ENCODE data around the gene TAPBPL.
"Not testable (repeated sequence)": the region's sequence is repeated elsewhere in the genome, so short reads cannot be mapped to it uniquely, and the experiment has no call there.

Gene TAPBPL

GRCh38 chr12:6451348-6452244, at the start of gene TAPBPL:
TSS of gene TAPBPL (plus strand) at chr12:6452042. CDS start at chr12:6452249, 207 bp downstream.
- DNase-seq: peak; percentile 94

- DNase-seq: no peak
Measured at GRCh38 chr12:6404390-6404789, 47.5 kb upstream of the TAPBPL start.

GRCh38 chr12:6405963-6406362, 45.9 kb upstream of the TAPBPL start:
- no peak for DNase-seq

GRCh38 chr12:6407236-6407954, 44.4 kb upstream of the TAPBPL start:
- DNase-seq: no peak

GRCh38 chr12:6416596-6416995, 35.2 kb upstream of the TAPBPL start:
- DNase-seq: no peak

GRCh38 chr12:6418796-6419195, 33.0 kb upstream of the TAPBPL start:
- no peak for DNase-seq

DNA sequence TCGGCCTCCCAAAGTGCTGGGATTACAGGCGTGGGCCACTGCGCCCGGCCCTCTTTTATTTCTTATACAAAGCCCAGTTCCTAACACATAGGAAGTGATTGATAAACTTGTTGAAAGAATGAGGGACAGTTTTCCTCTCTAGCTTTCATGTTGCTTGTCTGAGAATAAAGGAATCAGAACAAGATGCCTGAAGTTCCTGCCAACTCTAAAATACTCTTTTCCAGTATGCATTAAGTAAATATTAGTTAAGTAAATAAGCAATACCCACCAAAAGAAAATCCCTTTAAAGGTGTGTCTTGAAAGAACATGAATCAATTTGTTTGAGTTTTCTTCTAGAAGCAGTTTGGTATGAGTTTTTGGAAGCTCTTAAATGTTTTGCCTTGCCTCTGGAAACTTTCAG, 31.5 kb upstream of the TAPBPL start:
- no peak for DNase-seq

DNA sequence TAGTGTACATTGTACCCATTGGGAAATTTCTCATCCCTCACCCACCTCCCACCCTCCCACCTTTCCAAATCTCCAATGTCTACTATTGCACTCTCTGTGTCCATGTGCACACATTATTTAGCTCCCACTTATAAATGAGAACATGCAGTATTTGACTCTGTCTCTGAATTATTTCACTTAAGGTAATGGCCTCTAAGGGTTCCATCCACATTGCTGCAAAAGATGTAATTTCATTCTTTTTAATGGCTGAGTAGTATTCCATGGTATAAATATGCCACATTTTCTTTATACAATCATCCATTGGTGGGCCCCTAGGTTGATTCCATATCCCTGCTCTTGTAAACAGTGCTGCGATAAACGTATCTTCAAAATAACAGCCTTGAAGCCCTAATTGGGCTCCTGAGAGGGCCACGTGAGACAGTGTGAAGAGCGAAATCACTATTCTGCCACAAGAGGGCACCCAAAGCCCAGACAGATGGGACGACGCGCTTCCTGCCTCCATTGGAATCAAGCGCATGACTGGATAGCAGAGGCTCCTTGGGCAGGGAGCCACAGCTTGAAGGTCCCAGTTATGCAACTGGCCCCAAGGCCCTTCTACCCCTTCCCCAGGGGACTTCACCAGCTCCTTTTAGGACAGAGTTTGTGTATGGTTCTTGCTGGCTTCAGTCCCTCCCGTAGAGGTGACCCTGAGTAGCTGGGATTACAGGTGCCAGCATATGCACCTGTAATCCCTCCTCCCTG, 28.4 kb upstream of the TAPBPL start:
- peak; percentile 84 for DNase-seq

GRCh38 chr12:6424008-6424347, 27.9 kb upstream of the TAPBPL start:
- DNase-seq: no peak

DNA sequence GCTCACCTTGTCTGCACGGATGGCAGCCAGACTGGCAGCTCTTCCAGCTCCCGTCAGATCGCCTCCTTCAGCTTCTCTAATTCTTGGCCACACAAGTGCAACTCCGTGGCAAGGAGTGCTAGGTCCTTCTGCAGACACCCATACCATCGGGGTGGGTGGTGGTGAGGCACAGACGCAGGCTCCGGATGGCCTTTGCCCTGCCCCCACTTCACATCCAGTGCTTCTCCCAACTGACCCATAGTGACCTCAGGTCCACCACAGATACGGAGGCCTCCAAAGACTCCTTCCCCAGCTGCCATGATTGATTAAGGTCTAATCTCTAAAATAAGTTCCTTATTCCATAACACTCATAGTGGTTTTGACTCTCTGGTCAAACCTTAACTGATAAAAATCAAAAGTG, 27.0 kb upstream of the TAPBPL start:
- no peak for DNase-seq

- DNase-seq: no peak
Measured at GRCh38 chr12:6425590-6426531, 26.0 kb upstream of the TAPBPL start.

GRCh38 chr12:6426882-6427671, 24.8 kb upstream of the TAPBPL start:
- DNase-seq: no peak

- not testable (repeated sequence) for DNase-seq
Measured at GRCh38 chr12:6427796-6428195, 24.0 kb upstream of the TAPBPL start.

GRCh38 chr12:6428326-6428725, 23.5 kb upstream of the TAPBPL start:
- no peak for DNase-seq

GRCh38 chr12:6430124-6430989, 21.5 kb upstream of the TAPBPL start:
- DNase-seq: peak; percentile 68

DNA sequence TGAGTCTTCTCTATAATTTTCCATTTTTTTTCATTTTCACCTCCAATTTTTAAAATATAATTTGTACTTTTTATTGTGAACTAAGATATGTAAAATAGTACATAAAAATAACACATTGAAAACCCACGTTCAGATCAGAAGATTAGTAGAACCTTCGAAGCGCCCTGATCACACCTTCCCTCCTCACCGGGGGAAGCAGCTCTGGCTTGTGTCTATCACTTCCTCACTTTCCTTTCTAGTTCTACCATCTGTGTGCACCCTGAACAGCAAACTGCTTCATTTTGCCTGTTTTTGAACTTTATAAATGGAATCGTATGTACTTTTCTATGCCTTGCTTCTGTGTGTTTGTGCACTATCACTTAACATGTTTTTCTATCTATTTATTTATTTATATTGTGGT, 18.9 kb upstream of the TAPBPL start:
- no peak for DNase-seq

DNA sequence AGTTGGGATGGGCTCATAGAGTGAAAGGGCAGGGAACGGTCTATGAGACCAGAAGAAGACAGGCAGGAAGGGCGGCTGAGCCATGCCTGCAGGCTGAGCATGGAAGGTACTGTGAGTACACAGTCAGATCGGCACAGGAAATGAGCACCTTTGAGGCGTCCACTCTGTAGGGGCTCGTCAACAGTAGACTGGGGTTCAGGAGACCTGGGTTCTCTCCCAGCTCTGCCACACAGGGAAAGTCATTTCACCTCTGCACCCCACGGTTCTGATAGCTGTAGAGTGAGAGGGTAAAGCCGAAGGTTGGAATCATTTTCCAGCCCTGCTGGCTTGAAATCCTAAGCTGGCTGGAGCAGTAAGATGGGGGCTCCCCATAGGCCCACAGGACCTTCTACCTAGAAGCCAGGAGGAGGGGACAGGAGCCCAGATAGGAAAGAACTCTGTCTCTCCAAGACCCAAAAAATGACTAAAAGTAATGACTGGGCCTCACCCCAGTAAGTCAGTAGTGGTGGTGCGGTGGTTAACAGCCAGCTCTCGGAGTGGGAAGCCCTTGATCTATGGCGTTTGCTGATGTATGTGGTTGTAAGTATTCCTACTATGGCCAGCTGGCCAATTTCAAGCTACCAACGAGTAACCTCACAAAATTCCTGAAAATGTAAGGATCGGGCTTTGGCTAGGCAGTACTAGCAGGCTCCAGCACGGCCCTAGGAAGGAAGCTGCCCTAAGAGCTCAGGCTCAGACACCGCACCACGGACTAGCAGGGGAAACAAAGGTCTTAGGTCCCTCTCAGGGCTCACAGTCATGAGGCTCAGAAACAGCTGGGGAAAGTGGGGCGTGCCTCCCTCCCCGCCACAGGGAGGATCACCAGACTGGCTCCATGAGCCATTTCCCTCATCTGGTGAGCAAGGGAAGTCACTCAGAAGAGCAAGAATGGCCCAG, 17.4 kb upstream of the TAPBPL start:
- DNase-seq: no peak

DNA sequence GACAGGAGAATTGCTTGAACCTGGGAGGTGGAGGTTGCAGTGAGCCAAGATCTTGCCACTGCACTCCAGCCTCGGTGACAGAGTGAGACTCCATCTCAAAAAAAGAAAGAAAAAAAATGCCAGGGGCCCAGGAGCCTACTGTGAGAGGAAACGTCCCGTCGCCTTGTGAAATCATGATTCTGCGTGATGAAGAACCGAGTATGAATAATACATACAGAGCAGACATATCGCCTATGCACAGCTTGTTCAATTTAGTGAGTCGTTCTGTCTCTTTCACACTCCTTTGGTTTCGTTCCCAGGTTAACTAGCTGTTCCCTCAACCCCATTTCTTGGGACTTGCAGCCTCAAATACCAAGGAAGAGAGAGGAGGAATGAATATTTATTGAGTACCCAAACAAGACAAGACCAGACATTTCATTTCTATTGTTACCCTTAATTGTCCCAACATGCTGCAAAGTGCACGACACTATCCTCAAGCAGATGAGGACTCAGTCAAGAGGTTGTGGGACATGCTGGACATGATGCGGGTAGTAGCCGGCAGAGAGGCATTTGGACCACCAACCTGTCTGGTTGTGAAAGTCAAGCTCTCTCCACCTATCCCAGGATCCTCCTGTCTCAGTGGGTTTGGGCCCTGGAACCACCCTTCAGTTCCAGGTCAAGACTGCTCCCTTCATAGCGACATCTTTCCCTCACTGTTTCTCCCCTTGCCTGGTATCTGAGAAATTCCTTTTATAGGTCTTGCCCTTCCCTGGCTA, 15.7 kb upstream of the TAPBPL start:
- DNase-seq: no peak

DNA sequence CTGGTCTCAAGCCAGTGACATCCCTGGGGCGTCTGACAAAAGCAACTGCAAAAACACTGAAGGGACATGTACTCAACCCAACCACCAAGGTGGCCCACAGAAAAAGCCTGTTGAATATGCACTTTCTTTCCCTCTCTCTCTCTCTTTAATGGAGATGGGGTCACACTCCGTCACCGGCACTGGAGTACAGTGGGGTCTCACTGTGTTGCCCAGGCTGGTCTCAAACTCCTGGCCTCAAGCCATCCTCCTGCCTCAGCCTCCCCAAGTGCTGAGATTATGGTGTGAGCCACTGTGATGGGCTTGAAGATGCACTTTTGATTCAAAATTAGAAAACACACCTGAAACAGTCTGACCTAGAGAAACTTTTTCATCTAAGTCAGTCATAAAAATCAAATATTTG, 14.3 kb upstream of the TAPBPL start:
- DNase-seq: no peak
